Measurements from ENCODE around the gene TAF6.

TAF6 gene

GRCh38 chr7:100091411-100092181, 27.6 kb downstream of the TAF6 start:
- DNase-seq: no peak

GRCh38 chr7:100090527-100091410, 28.4 kb downstream of the TAF6 start:
- DNase-seq: no peak

- DNase-seq: no peak
Measured at GRCh38 chr7:100089458-100090196, 29.5 kb downstream of the TAF6 start.

GRCh38 chr7:100088621-100089457, 30.3 kb downstream of the TAF6 start, which contains the start of gene COPS6:
COPS6 (plus strand) TSS chr7:100088969; CDS start chr7:100088991, 22 bp downstream.
- DNase-seq: peak; percentile 84

GRCh38 chr7:100088095-100088620, 31.0 kb downstream of the TAF6 start:
- no peak for DNase-seq

- DNase-seq: no peak
Measured at GRCh38 chr7:100087055-100087750, 32.0 kb downstream of the TAF6 start.

- DNase-seq: no peak
Measured at GRCh38 chr7:100085515-100085914, 33.6 kb downstream of the TAF6 start.

GRCh38 chr7:100082978-100083377, 36.2 kb downstream of the TAF6 start:
- DNase-seq: no peak

GRCh38 chr7:100081535-100082102, 37.5 kb downstream of the TAF6 start, which contains the start of gene ZNF3:
ZNF3 (minus strand) TSS chr7:100081723; CDS start chr7:100077357, 4,366 bp downstream.
- DNase-seq: peak; percentile 98

GRCh38 chr7:100080907-100081534, 38.1 kb downstream of the TAF6 start:
- DNase-seq: no peak

- no peak for DNase-seq
Measured at GRCh38 chr7:100079024-100079560, 40.1 kb downstream of the TAF6 start.

GRCh38 chr7:100077205-100077604, 42.0 kb downstream of the TAF6 start:
- DNase-seq: no peak

GRCh38 chr7:100075418-100075817, 43.7 kb downstream of the TAF6 start:
- DNase-seq: no peak

- no peak for DNase-seq
Measured at GRCh38 chr7:100074841-100075240, 44.3 kb downstream of the TAF6 start.

GRCh38 chr7:100072462-100072861, 46.7 kb downstream of the TAF6 start:
- no peak for DNase-seq

- no peak for DNase-seq
Measured at GRCh38 chr7:100071018-100071723, 48.0 kb downstream of the TAF6 start.

- DNase-seq: no peak
Measured at GRCh38 chr7:100069991-100070390, 49.2 kb downstream of the TAF6 start.

- no peak for DNase-seq
Measured at GRCh38 chr7:100066953-100067352, 52.2 kb downstream of the TAF6 start.
